ENCODE data around the gene ZNRF3. TPM values are rescaled to one million over a fixed set of nuclear protein-coding genes. Genes with fewer than 3 reads are reported as not detected.
A peak's percentile ranks its signal among the peaks of the same experiment; 100 is the strongest.

ZNRF3 gene
- total RNA-seq, 1 donor: 6.9 TPM

DNA sequence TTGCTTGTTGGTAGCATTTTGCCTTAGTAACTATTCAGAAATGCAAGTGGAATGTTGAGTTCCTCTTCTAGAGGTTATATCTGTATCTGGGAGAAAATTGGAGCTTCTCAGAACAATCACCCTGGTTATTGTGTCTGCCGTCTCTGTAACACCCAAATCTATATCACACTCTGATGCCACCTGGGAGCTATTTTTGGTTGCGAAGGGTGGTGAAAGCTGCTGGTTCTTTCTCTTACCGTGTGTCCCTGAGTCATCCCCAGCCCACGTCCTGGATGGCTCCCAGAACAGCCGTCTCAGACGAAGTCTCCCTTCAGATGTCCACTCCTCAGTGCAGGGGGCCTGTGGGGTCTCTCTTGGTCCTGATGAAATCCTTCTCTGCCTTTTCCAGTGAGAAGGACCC is 94.8 kb downstream of the ZNRF3 start:
- TF ChIP-seq, protein P1, sequence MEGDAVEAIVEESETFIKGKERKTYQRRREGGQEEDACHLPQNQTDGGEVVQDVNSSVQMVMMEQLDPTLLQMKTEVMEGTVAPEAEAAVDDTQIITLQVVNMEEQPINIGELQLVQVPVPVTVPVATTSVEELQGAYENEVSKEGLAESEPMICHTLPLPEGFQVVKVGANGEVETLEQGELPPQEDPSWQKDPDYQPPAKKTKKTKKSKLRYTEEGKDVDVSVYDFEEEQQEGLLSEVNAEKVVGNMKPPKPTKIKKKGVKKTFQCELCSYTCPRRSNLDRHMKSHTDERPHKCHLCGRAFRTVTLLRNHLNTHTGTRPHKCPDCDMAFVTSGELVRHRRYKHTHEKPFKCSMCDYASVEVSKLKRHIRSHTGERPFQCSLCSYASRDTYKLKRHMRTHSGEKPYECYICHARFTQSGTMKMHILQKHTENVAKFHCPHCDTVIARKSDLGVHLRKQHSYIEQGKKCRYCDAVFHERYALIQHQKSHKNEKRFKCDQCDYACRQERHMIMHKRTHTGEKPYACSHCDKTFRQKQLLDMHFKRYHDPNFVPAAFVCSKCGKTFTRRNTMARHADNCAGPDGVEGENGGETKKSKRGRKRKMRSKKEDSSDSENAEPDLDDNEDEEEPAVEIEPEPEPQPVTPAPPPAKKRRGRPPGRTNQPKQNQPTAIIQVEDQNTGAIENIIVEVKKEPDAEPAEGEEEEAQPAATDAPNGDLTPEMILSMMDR (IDR thresholded peaks at IDR 0.05; ENCODE audit: extremely low read depth, low read depth, low read length): no peak
- H3K27ac ChIP-seq (ENCODE audit: low read depth, low read length): no peak overlapping the region
- no peaks in the 10 kb centered on the region for H3K27me3 ChIP-seq (ENCODE audit: insufficient read depth, low read length)
- H4K20me1 ChIP-seq (ENCODE audit: insufficient read depth, low read length): peaks cover 5% of the 10 kb centered on the region
- DNase-seq (ENCODE audit: insufficient read length, low spot score, missing footprints): no peak
- peaks cover 24% of the 10 kb centered on the region for H3K4me1 ChIP-seq (ENCODE audit: insufficient read depth, low read length)
- peaks cover 2% of the 10 kb centered on the region for H3K79me2 ChIP-seq (ENCODE audit: insufficient read depth, low read length)
- H2AFZ ChIP-seq (ENCODE audit: low read length): no peak overlapping the region
- H3K36me3 ChIP-seq (ENCODE audit: insufficient read depth, low read length): no peaks in the 10 kb centered on the region
- peak overlapping the region; percentile 52 for H3K4me3 ChIP-seq (ENCODE audit: insufficient read depth, low read length)
- peak overlapping the region; percentile 74 for H3K4me2 ChIP-seq (ENCODE audit: insufficient read depth, low read length)
- no peaks in the 10 kb centered on the region for H3K9me3 ChIP-seq (ENCODE audit: low read depth, low read length)

DNA sequence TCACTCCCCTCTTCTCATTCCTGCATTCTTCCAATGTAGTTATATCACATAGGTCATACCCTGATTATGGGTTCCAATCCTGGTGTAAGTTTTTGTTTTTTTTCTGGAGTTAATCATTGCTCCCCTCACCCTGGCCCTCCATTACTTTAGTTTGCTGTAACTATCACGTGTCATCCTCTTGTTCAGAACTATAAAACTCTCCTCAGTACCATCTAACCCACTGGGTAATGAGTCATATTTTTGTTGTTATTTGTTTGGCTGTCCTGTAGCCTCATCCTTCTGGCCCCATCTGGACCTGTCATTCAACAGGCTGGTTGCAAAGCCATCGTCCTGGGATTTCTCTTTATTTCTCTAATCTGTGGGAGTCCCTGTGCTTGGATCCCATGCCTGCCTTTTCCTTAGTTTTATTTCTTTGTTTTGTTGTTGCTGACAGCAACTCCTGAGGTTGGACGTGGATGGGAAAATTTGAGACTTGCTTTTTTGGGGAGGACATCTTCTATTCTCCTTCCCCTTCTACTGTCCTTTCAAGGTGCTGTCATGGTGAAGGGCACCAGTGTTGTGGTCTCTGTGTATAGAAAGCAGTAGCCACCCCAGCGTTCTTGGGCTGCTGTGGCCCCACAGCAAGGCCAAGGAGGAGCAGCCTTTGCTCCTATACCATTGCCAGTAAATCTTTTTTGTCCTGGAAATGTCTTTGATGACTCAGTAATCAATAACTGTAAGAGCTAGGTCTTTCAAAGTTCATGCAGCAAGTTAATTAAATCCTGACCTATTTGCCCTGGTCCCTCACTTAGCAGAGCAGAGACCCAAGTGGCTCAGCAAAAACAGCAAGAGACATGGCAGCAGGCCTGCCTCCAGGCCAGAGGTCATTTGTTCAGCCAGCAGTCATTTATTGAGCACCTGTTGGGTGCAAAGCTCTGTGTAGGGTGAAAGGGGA is 95.8 kb downstream of the ZNRF3 start:
- no peaks in the 10 kb centered on the region for H3K9me3 ChIP-seq (ENCODE audit: low read depth, low read length)
- H3K36me3 ChIP-seq (ENCODE audit: insufficient read depth, low read length): no peaks in the 10 kb centered on the region
- no peak overlapping the region for H3K27ac ChIP-seq (ENCODE audit: low read depth, low read length)
- no peak overlapping the region for H3K4me2 ChIP-seq (ENCODE audit: insufficient read depth, low read length)
- peaks cover 5% of the 10 kb centered on the region for H4K20me1 ChIP-seq (ENCODE audit: insufficient read depth, low read length)
- TF ChIP-seq, protein P1 (IDR thresholded peaks at IDR 0.05; ENCODE audit: extremely low read depth, low read depth, low read length): no peak
- DNase-seq (ENCODE audit: insufficient read length, low spot score, missing footprints): no peak
- no peak overlapping the region for H2AFZ ChIP-seq (ENCODE audit: low read length)
- H3K79me2 ChIP-seq (ENCODE audit: insufficient read depth, low read length): peaks cover 2% of the 10 kb centered on the region
- no peak overlapping the region for H3K4me3 ChIP-seq (ENCODE audit: insufficient read depth, low read length)
- no peaks in the 10 kb centered on the region for H3K27me3 ChIP-seq (ENCODE audit: insufficient read depth, low read length)
- H3K4me1 ChIP-seq (ENCODE audit: insufficient read depth, low read length): peaks cover 24% of the 10 kb centered on the region

DNA sequence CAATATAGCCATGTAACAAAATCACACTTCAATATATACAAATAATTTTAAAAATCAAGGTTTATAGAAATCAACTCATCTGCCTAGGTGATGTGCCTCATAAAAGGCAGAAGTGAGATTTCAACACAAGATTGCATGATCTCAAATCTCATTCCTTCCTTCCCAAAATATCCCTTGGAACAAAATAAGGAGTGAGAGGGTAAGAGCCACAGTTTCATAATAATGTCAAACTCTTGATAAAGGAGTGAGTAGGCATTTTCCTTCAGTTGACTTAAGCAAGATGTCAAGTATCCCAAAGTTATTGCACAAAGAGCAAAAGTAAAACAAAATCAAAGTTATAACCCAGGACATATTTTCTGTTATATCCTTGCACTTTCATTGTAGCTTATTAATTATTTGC is 97.0 kb downstream of the ZNRF3 start:
- H3K4me3 ChIP-seq (ENCODE audit: insufficient read depth, low read length): no peak overlapping the region
- no peak overlapping the region for H2AFZ ChIP-seq (ENCODE audit: low read length)
- H3K36me3 ChIP-seq (ENCODE audit: insufficient read depth, low read length): no peaks in the 10 kb centered on the region
- H3K27me3 ChIP-seq (ENCODE audit: insufficient read depth, low read length): no peaks in the 10 kb centered on the region
- TF ChIP-seq, protein P1 (IDR thresholded peaks at IDR 0.05; ENCODE audit: extremely low read depth, low read depth, low read length): no peak
- H3K4me2 ChIP-seq (ENCODE audit: insufficient read depth, low read length): no peak overlapping the region
- peaks cover 6% of the 10 kb centered on the region for H3K79me2 ChIP-seq (ENCODE audit: insufficient read depth, low read length)
- H4K20me1 ChIP-seq (ENCODE audit: insufficient read depth, low read length): peaks cover 5% of the 10 kb centered on the region
- H3K27ac ChIP-seq (ENCODE audit: low read depth, low read length): no peak overlapping the region
- no peak for DNase-seq (ENCODE audit: insufficient read length, low spot score, missing footprints)
- peaks cover 24% of the 10 kb centered on the region for H3K4me1 ChIP-seq (ENCODE audit: insufficient read depth, low read length)
- no peaks in the 10 kb centered on the region for H3K9me3 ChIP-seq (ENCODE audit: low read depth, low read length)

DNA sequence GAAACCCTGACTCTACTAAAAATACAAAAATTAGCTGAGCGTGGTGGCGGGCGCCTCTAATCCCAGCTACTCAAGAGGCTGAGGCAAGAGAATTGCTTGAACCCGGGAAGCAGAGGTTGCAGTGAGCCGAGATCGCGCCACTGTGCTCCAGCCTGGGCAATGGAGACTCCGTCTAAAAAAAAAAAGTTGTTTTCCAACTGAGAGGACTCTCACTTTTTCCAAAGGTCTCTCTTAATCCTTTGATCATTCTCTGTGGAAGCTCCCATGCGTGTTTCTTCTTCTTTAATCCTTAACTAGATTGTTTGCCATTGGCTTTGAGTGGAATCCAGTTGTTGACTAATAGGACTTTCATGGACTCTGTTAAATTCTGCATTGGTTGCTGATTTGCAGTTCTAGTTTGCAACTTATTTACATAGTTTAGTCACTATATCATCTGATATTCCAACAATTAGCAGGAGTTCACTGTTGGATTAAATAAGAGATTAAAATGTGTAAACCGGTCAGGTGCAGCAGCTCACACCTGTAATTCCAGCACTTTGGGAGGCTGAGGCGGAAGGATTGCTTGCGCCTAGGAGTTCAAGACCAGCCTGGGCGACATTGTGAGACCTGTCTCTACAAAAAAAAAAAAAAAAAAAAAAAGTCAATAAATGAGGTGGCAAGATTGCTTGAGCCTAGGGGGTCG is 98.6 kb downstream of the ZNRF3 start:
- Histone ChIP-seq H3K27ac (ENCODE audit: low read depth, low read length) (no peak overlapping the region), H3K4me2 (ENCODE audit: insufficient read depth, low read length) (no peak overlapping the region), H3K79me2 (ENCODE audit: insufficient read depth, low read length) (peaks cover 6% of the 10 kb centered on the region), H3K4me3 (ENCODE audit: insufficient read depth, low read length) (no peak overlapping the region), H3K4me1 (ENCODE audit: insufficient read depth, low read length) (peaks cover 19% of the 10 kb centered on the region), H3K27me3 (ENCODE audit: insufficient read depth, low read length) (no peaks in the 10 kb centered on the region), H4K20me1 (ENCODE audit: insufficient read depth, low read length) (peaks cover 3% of the 10 kb centered on the region), H3K9me3 (ENCODE audit: low read depth, low read length) (no peaks in the 10 kb centered on the region), H3K36me3 (ENCODE audit: insufficient read depth, low read length) (no peaks in the 10 kb centered on the region), H2AFZ (ENCODE audit: low read length) (no peak overlapping the region)
- TF ChIP-seq, protein P1 (IDR thresholded peaks at IDR 0.05; ENCODE audit: extremely low read depth, low read depth, low read length): no peak
- DNase-seq (ENCODE audit: insufficient read length, low spot score, missing footprints): no peak

Data from osteoblast (primary cell).